HG03196 (cell line): ENCODE measurements around the gene LRRC4B.

ENCODE experiments used
- ATAC-seq: cut with Tn5 transposase; IDR thresholded peaks from one replicate; pipeline ENCODE4 v1.9.1; 2021; ENCODE audit not compliant: unreplicated experiment

The LRRC4B gene

GRCh38 chr19:50573741-50574461 lies 5.7 kb upstream of the LRRC4B start:
- ATAC-seq = no peak

- no peak for ATAC-seq
These were observed 2.8 kb upstream of the LRRC4B start for GRCh38 chr19:50570997-50571396.

- no peak for ATAC-seq
These were observed 1.8 kb upstream of the LRRC4B start for GRCh38 chr19:50569938-50570540.

GRCh38 chr19:50568728-50569698 lies 778 bp upstream of the LRRC4B start:
- no peak for ATAC-seq

- no peak for ATAC-seq
These were observed 988 bp downstream of the LRRC4B start for GRCh38 chr19:50567052-50567841.

- no peak for ATAC-seq
These were observed 2.0 kb downstream of the LRRC4B start for GRCh38 chr19:50565984-50566903.

- ATAC-seq = no peak
These were observed 3.8 kb downstream of the LRRC4B start for GRCh38 chr19:50564229-50565105.

- ATAC-seq = no peak
These were observed 4.6 kb downstream of the LRRC4B start for GRCh38 chr19:50563597-50563996.

GRCh38 chr19:50562996-50563395 lies 5.2 kb downstream of the LRRC4B start:
- no peak for ATAC-seq

- no peak for ATAC-seq
These were observed 5.9 kb downstream of the LRRC4B start for GRCh38 chr19:50562329-50562728.

- ATAC-seq = no peak
These were observed 8.6 kb downstream of the LRRC4B start for GRCh38 chr19:50559636-50560035.

GRCh38 chr19:50558449-50558848 lies 9.8 kb downstream of the LRRC4B start:
- no peak for ATAC-seq

- no peak for ATAC-seq
These were observed 10.2 kb downstream of the LRRC4B start for GRCh38 chr19:50558039-50558438.

GRCh38 chr19:50557009-50557613 lies 11.1 kb downstream of the LRRC4B start:
- no peak for ATAC-seq

- ATAC-seq = no peak
These were observed 11.8 kb downstream of the LRRC4B start for GRCh38 chr19:50556282-50557008.

GRCh38 chr19:50555450-50556281 lies 12.6 kb downstream of the LRRC4B start:
- ATAC-seq = no peak

GRCh38 chr19:50555033-50555432 lies 13.2 kb downstream of the LRRC4B start:
- no peak for ATAC-seq
